ENCODE data around the gene ZNRD2.

GRCh38 chr11:65558930-65559509, 11.3 kb upstream of the ZNRD2 start:
- TF ChIP-seq TAF1 (IDR thresholded peaks at IDR 0.05; ENCODE audit: borderline replicate concordance, insufficient read depth, low read length) (no peak), POLR2AphosphoS5 (IDR thresholded peaks at IDR 0.05; ENCODE audit: low read depth, low read length) (no peak), SIN3A (IDR thresholded peaks at IDR 0.05; ENCODE audit: borderline replicate concordance, insufficient read depth, low read length) (no peak)
